HG03442 (cell line): ENCODE data around the gene NR2C1.
"Not testable (repeated sequence)": the region's sequence is repeated elsewhere in the genome, so short reads cannot be mapped to it uniquely, and the experiment has no call there.

Source experiments
- ATAC-seq: cut with Tn5 transposase; IDR thresholded peaks from one replicate; pipeline ENCODE4 v1.9.1; 2021; ENCODE audit warnings: mild to moderate bottlenecking, moderate library complexity; ENCODE audit not compliant: unreplicated experiment

NR2C1 gene

DNA sequence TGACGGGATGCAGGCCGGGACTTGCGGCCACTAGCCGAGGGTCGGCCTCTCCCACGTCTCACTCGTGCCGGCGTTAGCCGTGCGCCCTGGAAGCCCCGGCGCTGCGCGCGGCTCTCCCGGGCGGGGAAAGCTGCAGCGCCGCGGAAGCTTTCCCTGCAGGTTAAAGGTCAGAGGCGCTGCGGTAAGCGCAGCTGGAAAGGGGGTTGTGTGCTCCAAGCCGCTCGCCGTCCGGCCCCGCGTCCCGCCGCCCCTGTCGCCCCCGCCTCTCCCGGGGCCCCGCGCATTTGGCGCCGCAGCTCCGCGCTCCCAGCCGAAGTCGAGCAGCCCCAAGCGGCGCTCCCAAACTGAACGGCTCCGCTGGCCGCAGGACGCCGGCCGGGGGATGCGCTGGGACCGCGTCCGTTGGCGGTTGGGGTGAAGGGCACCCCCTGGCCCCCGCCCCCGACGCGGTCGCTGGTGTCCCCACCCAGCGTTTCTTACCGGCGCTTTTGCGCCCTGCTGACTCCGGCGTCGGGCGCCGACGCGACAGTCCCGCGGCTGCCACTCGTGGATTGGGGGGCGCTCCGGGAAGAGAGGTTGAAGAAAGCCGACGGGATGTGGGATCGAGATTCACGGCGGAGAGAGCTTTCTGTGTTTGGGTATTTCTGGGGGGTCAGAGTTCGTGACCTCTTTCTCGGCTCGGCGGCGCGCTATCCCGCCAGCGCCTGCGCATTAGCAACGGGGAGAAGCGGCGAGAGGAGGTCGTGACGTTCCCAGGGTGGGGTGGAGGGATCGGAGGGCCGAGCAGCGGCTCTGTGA lies at the start of gene NR2C1:
Gene NR2C1 (minus strand): TSS at position 719 of the 798 bp plus-strand sequence. CDS start 6,234 bp downstream, outside the sequence.
- ATAC-seq = peak; percentile 93

DNA sequence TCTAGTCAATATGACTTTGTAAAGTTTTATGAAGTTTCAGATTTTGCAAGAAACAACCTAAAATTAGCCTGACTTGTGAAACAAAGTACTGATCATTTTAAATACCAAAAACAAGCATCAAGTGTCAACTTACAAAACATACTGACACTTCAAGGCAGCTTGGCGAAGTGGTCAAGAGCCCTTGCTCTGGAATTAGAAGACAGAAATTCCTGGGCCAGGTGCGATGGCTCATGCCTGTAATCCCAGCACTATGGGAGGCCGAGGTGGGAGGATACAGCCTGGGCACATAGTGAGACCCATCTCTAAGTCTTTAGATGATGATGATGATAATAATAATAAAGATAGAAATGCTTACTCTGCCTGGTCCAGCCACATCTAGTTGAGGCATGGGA lies 45.4 kb upstream of the NR2C1 start:
- ATAC-seq = no peak

GRCh38 chr12:95118138-95118787 lies 44.8 kb upstream of the NR2C1 start:
- no peak for ATAC-seq

DNA sequence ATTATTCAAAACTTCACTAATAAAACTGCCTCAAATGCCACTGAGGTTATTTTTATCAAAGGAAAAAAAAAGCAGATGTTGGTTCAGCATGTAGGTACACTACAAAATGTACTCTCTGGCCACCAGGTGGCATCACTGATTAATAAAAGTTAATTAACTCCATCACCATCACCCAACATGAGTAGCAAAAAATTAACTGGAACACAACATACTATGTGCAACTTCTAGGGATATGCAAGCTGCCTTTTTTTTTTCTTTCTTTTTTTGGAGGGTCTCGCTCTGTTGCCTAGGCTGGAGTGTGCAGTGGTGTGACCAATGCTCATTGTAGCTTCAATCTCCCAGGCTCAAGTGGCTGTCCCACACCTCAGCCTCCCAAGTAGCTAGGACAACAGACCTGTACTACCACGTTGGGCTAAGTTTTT lies 43.8 kb upstream of the NR2C1 start:
- ATAC-seq = peak; percentile 71

DNA sequence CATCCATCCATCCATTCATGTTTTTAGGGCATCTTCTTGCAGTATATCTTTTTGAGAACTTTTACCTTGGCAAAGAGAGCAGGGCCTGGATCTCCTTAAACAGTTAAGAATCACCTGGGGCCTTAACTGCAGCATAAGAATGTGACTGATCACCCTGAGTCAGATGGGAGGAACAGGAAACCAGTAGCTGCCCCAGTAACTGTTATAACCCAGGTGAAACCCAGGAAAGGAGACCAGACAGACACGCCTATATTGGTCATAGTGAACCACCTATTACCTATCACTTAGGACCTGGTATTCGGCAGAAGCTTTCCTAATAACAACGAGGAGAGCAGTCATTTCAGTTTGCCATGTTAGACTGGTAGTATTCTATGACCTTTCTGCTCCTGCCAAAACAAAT lies 43.4 kb upstream of the NR2C1 start:
- peak; percentile 60 for ATAC-seq

DNA sequence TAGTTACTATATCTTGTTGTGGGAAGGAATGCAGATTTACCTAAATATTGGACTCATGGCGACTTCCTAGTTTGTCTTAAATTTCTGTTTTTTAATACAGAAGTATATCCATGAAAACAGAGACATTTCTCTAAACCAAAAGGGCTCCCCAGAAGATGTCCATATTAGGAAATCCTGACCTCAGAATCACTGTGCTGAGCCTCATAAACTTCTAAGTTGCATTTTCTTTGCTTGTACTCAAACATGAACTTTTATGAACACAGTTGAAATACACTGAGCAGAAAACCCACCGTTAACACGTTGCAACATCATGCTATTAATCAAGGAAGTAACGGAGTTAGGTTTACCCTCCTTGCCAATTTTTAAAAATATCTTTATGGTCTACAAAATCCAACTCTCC lies 42.9 kb upstream of the NR2C1 start:
- no peak for ATAC-seq

GRCh38 chr12:95115641-95116040 lies 42.2 kb upstream of the NR2C1 start:
- ATAC-seq = no peak

DNA sequence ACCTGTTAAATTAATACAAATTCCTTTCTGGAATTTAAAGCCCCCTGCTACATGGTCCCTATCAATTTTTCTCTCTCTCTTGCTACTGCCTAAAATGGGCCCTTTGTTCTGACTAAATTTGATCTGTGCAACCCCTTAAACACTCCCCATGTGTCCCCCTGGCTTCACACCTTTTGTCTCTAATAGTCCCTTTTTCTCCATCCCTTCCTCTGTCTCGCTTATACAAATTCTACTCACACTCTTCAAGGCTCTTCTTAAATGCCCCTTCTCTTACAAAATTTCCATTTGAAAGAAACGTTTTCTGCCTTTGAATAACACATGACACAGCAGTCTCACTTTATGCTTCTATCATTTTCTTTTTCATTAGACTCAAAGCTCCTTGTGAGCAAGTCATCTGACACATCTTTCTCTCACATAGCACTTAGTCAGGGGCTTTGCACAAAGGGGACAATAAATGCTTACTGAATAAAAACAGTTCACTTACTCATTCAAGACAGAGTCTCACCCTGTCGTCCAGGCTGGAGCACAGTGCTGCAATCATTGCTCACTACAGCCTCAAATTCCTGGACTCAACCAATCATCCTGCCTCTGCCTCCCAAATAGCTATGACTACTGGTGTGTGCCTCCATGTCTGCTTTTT lies 41.5 kb upstream of the NR2C1 start:
- no peak for ATAC-seq

DNA sequence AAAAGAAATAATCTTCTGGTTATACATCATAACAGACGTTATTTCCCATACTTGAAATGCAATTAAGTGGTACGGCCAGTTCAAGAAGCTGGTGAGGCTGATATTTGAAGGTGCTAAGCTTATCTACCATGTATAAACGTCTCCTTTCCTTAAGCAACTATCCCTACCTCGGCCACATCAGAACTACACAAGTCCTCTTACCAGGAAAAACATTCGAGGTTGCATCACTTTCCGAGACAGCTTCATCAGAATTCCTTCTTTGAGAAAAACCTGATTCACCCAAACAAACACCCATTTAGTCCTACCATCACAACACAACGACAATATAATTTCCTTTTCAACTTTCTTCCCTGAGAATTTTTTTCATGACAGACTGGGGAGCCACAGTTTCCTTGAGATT lies 33.9 kb upstream of the NR2C1 start:
- ATAC-seq = no peak

- no peak for ATAC-seq
These were observed 32.1 kb upstream of the NR2C1 start for GRCh38 chr12:95105540-95105939.

- no peak for ATAC-seq
These were observed 31.6 kb upstream of the NR2C1 start for GRCh38 chr12:95104919-95105452.

GRCh38 chr12:95102916-95103671 lies 29.7 kb upstream of the NR2C1 start:
- peak; percentile 97 for ATAC-seq

GRCh38 chr12:95101957-95102356 lies 28.5 kb upstream of the NR2C1 start:
- ATAC-seq = not testable (repeated sequence)

DNA sequence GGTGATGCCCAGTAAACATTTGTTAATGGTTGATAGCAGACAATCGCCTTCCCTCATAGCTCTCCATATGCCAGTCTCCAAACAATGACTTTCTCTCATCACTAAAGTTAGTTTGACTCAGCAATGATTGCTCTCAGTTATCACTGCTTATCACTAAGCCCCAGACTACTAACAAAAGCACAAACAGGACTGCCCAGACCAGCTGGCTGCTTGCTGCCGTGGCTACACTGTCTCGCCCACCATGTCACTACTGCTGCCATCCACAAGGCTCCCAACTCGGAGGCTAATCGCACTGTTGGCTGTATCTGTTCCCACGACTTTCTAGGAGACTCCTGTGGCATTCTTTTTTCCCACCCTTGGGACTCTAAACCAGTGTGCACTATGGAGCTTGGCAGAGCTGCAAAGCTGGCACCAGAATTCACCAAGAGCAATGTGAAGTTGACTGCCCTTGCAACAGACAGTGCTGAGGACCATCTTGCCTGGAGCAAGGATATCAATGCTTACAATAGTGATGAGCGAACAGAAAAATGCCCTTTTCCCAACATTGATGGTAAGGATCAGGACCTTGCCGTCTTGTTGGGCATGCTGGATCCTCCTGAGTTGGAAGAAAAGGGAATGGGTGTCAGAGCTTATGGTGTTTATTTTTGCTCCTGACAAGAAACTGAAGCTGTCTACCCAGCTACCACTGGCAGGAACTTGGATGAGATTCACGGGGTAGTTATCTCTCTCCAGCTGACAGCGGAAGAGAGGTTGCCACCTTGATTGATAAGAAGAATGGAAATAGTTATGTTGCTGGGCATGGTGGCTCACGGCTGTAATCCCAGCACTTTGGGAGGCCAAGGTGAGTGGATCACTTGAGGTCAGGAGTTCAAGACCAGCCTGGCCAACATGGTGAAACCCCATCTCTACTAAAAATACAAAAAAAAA lies 27.1 kb upstream of the NR2C1 start:
- ATAC-seq = no peak

- no peak for ATAC-seq
These were observed 25.9 kb upstream of the NR2C1 start for GRCh38 chr12:95099270-95099790.

DNA sequence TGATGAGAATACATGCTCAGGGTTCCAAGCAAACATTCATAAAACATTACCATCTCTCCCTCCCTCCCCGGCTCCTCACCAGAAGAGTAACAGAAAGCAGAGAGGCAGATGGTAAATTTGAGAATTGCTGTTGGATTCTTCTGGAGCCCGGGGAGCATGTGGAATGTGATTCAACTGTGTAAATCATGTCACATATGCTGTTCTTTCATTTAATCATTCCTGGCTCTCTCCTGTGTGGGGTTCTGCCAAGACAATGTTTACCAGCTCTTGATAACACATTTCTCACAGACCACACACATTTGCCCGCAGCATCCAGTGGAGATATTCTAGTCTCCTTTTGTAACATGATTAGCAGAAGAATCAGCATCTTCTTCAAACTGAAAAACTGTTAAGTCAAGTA lies 23.4 kb upstream of the NR2C1 start:
- no peak for ATAC-seq

DNA sequence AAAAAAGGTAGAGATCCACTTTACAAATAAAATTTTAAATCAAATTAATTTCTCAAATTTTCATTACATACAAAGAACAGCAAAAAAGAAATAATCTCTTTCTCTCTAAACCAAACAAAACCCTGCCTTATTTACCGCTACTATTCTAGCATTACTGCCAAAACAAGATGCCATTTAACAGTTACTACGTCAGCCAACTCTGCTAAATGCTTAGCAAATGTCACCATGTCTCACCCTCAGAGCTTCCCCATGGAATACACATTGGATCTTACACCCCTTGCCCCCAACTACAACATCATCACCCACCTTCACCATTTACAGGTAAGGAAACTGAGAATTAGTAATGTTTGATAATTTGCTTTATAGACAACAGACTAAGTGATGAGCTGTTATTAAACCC lies 23.0 kb upstream of the NR2C1 start:
- ATAC-seq = no peak

GRCh38 chr12:95095866-95096265 lies 22.4 kb upstream of the NR2C1 start:
- not testable (repeated sequence) for ATAC-seq

- ATAC-seq = no peak
These were observed 16.0 kb upstream of the NR2C1 start for GRCh38 chr12:95089462-95089861.

DNA sequence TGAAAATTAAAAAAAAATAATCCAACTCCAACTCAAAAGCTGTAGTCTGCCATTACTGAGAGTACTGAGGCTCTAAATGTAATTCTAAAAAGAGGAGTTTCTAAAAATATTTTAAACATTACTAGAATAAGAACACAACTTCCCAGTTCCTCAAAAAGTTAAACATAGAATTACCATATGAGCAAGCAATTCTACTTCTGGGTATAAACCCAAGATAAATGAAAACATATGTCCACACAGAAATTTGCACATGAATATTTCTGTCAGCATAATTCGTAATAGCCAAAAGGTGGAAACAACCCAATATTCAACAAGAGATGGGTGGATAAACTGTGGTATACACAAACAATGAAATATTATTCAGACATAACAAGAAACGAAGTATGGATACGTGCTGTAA lies 15.0 kb upstream of the NR2C1 start:
- peak; percentile 71 for ATAC-seq
